NCI-H1436 treated with DMSO at 0.1 percent for 48 hours (cell line): Measurements from ENCODE around the gene CKAP5.
"Not testable (repeated sequence)": the region's sequence is repeated elsewhere in the genome, so short reads cannot be mapped to it uniquely, and the experiment has no call there.

ENCODE experiments used
- DNase-seq: peaks from one replicate; lab custom pipeline; 2025; lab: John Stamatoyannopoulos, UW

Gene CKAP5

DNA sequence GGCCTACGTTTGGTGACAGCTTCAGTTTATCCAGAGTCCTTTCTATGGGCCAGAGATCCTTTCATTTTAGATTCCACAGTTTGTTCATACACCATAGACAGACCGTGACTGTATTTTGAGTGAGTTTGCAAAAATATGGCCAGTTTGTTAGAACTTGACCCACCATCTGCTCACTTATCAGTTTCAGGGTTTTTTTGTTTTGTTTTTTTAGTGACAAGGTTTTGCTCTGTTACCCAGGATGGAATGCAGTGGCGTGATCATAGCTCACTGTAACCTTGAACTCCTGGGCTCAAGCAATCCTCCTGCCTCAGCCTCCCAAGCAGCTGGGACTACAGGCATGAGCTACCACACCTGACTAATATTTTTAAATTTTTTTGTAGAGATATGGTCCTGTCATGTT lies 9.1 kb upstream of the CKAP5 start:
- DNase-seq, result no peak

DNA sequence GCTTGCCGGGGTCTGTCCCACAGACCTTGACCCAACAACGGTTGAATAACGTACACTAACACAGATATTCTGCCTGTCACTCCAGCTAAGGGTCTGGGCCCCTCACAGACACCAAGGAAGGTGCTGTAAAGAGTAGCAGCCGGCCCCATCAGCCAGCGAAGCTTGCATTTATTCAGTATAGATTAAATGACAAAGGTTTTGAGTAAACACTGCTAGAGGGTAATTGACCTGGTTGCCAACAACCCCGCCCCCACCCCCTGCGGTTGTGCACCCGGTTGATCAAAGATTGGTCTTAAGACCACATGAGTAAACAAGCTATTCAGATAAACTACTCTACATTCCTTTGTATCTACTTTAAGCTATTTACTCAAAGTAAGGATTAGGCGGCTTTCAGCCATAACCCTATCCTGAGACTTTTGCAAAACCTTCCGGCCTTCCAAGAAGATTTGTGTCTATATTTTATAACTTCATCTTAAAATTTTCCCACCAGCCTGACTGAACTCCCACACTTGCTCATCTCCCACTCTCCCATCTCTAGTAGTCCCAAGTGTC lies 4.8 kb upstream of the CKAP5 start:
- no peak for DNase-seq

GRCh38 chr11:46849631-46850030 lies 3.6 kb upstream of the CKAP5 start:
- DNase-seq, result no peak

DNA sequence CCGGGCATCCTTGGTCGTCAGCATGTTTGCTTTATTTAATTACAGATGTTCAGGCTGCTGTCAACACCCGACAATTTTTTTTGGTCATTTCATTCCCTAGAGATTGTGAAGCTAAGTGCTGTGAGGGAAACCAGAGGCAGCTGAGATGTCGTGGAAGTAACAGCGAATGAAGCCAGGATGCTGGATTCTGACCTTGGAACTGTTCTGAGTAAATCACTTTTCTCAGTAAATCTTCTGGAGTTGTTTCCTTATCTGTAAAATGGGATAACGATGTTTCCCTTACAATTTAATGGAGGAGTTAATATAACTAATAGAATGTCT lies 390 bp upstream of the CKAP5 start:
- DNase-seq, result no peak

- no peak for DNase-seq
These were observed 690 bp downstream of the CKAP5 start for GRCh38 chr11:46845440-46845739.

GRCh38 chr11:46840116-46840515 lies 6.0 kb downstream of the CKAP5 start:
- no peak for DNase-seq

GRCh38 chr11:46838501-46838900 lies 7.6 kb downstream of the CKAP5 start:
- DNase-seq, result no peak

DNA sequence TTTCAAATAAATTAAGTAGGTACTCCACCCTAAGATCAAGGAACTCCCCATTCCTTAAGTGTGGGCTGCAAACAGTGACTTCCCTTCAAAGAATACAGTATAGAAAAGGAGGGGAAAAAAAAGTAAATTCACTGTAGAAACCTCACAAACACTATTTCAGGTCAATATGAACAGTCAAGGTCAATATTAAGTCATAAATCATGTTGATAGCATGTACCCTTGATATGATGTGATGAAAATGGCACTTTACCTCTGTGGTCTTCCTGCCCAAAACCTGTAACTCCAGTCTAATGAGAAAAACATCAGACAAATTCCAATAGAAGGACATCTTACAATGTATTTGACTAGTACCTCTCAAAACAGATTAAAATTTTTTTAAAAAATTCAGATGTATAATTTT lies 8.2 kb downstream of the CKAP5 start:
- DNase-seq, result no peak

DNA sequence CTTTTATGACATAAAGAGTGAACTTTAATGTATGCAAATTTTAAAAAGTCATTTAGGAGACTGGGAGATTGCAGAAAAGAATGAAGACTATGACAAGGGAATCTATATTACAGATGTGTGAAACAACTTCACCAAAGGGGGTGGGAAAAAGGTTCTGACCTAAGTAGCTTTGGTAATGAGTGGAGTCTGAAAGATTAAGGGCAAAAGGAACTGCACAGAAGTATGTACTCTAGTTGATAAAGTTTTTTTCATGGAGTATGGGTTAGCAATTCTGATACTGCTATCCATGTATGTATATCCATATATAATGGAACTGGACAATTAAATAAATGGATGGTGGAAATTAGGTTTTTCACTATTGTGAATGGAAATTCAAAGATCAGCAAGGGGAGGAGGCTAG lies 9.2 kb downstream of the CKAP5 start:
- DNase-seq, result no peak

- no peak for DNase-seq
These were observed 9.6 kb downstream of the CKAP5 start for GRCh38 chr11:46836431-46836830.

DNA sequence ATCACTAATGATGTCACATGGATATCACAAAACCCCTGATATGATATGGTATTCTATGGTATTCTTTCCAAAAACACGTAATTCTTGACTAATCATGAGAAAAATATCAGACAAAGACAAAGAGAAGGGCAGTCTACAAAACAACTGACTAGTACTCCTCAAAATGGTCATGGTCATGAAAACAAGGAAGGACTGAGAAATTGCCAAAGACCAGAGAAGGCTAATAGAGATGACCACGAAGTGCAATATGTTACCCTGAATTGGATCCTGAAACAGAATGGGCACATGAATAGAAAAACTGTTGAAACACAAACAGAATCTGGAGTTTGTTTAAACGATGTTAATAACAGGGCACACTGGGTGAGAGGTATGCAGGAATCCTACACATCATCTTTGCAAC lies 10.2 kb downstream of the CKAP5 start:
- DNase-seq, result no peak

DNA sequence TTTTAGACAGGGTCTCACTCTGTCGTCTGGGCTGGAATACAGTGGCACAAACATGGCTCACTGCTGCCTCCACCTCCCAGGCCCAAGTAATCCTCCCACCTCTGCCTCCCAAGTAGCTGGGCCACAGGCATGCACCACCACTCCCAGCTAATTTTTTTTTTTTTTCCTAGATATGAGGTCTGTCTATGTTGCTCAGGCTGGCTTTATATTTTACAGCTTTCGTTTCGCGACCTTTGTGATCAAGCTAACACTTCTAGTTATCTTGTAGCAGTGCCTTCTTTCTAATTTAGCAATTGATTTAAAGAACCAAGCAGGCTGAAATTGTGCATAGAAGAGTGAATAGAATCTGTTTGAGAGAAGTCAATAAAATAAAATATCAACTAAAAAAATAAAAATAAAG lies 11.3 kb downstream of the CKAP5 start:
- DNase-seq, result no peak

DNA sequence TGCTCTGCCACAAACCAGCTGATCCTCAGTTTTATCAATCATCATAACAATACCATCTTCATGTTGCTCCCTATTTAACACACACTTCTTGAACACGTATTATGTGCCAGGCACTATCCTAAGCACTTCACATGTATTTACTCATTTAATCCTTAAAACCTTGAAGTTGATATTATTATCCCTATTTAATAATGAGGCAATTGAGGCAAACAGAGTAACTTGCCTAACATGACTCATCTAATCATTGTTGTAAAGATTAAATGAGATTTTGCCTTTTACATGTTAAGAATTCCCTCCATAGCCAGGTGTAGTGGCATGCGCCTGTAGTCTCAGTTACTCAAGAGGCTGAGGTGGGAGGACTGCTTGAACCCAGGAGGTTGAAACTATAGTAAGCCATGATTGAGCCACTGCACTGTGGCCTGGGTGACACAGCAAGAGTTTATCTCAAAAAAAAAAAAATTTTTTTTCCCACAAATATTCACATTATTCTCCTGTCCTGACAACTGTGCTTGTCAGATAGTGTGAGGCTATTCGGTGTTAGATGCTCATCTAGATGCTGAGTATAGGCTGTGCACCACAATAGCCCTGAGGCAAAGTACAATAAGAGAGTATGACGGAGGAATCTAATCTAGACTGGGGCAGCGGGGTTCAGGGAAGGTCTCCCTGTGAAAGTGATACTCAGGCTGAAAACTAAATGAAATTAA lies 13.4 kb downstream of the CKAP5 start:
- DNase-seq, result no peak

DNA sequence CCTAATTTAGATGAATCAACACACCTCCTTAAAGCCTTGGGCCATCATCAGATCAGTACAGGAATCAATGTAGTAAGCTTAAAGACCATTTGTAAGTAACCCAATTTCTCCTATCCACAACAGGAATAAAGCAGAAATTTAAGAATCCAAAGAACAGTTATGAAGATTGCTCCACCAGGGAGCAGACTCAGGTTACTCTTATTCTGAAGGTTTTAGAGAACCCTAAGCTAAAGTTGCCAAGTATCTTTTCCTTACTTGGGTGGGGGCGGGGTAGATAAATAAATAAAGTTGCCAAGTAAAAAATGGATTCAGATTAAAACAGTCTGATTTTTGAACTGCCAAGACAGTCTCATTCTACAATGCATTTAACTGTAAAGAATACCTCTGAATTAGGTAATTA lies 18.1 kb downstream of the CKAP5 start:
- no peak for DNase-seq

- DNase-seq, result no peak
These were observed 19.6 kb downstream of the CKAP5 start for GRCh38 chr11:46826310-46827044.

- no peak for DNase-seq
These were observed 37.2 kb downstream of the CKAP5 start for GRCh38 chr11:46808799-46809431.

DNA sequence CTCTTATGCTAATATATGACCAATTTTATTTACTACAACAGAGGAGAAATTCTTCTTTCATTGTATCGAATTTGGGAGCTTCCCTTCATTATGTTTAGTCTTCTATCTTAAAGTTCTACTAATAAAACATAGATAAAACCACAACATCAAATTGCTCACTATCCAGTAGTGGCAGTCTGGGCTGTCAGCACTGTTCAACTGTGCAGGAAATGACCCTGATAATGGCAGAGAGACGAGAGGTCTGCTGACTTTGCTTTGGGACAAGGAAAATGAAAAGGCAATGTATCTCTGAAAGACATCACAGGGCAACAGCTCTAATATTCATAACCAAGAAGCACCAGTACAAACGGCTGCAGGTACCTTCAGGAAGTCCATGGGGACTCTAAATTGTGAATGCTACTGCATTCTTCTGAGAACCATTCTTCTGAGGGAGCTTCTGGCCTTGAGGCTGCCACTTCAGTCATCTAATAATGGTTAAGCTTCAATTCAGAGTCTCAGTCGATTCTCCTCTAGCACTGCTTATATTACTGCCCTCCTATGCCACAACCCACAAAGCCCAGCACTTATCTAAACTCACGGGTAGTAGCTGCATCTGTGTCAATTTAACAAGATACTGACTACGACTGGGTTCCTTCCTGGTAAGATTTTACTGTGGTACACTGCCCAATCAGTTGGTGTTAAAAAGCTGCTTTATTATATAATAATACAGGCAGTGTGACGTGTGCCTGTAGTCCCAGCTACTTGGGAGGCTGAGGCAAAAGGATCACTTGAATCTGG lies 44.2 kb downstream of the CKAP5 start:
- no peak for DNase-seq

- DNase-seq, result no peak
These were observed 45.9 kb downstream of the CKAP5 start for GRCh38 chr11:46800177-46800576.

GRCh38 chr11:46799725-46800124 lies 46.4 kb downstream of the CKAP5 start:
- not testable (repeated sequence) for DNase-seq

- no peak for DNase-seq
These were observed 67.7 kb downstream of the CKAP5 start for GRCh38 chr11:46778416-46778815.

GRCh38 chr11:46776878-46777277 lies 69.2 kb downstream of the CKAP5 start:
- no peak for DNase-seq

DNA sequence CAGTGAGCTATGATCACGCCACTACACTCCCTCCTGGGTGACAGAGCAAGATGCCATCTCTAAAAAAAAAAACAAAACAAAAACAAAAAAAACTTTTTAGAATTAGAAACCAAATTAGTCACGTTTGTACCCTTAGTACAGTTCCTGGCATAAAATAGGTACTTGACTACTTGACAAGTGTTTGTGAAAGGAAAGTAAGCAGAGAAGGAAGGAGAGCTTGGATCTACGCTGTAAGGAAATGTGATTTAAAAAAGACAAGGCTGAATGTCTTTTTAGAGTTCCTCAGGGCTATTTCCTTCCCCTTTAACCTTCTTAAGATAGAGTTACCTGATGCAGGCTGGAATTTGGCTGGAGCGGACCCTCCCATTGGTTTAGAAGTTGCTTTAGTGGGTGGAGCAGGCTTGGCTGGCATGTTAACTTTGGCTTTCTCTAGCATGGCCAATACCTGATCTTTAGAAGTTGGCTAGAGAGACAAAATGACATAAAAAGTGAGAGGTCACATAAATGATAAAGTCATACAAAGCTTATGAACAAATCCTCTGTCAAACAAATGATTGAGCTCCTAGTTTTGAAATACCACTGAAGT lies 76.4 kb downstream of the CKAP5 start:
- no peak for DNase-seq
